WERI-Rb-1 (cell line): ENCODE results near the gene MYH15.

Source experiments
- DNase-seq: peaks from one replicate; pipeline ENCODE4 v3.0.0-alpha.2; 2020
- H3K27ac ChIP-seq: fragments of 250-450 bp; sonication (Bioruptor Pico); 2 replicates; pipeline ENCODE4 v1.5.1; 2020; ENCODE audit warnings: mild to moderate bottlenecking, moderate library complexity
- H3K27me3 ChIP-seq: fragments of 250-450 bp; sonication (Bioruptor Pico); 2 replicates; pipeline ENCODE4 v1.5.1; 2021; ENCODE audit warnings: mild to moderate bottlenecking, low read depth, moderate library complexity; ENCODE audit not compliant: insufficient read depth, severe bottlenecking
- H3K36me3 ChIP-seq: fragments of 250-450 bp; sonication (Bioruptor Pico); 2 replicates; pipeline ENCODE4 v1.5.1; 2020; ENCODE audit warnings: mild to moderate bottlenecking, moderate library complexity
- H3K4me3 ChIP-seq: 2 replicates; pipeline ENCODE4 v1.5.1; 2011; ENCODE audit warnings: low read depth, mild to moderate bottlenecking, control low read depth, low read length
- H3K9me3 ChIP-seq: fragments of 250-450 bp; sonication (Bioruptor Pico); 2 replicates; pipeline ENCODE4 v1.5.1; 2021; ENCODE audit warnings: mild to moderate bottlenecking, moderate library complexity; ENCODE audit not compliant: severe bottlenecking
- TF ChIP-seq, protein P1 (sequence below): IDR thresholded peaks from 2 replicates; pipeline ENCODE4 v1.5.1; 2011; ENCODE audit warnings: low read depth, mild to moderate bottlenecking, control low read depth, inconsistent platforms, low read length

Gene MYH15

DNA sequence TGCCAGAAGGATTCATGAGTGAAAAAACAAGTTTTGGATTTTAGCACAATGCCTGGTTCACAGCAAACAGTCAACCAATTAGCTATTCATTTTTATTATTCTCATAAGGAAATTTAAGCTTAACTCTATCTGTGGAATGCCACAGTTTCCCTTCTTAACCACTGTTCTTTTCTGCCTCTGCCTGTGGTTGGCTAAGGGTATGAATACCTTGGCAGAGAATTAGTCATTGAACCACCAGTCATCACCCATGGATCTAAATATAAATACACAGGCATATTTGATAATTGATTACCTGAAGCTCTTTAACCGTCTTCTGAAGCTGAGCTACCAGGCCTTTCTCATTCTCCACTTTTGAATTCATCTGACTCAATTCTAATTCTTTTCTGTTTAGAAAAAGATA, 79.9 kb downstream of the MYH15 start:
- Histone ChIP-seq H3K9me3 (peaks cover 4% of the 10 kb centered on the region), H3K4me3 (no peak overlapping the region), H3K27ac (no peak overlapping the region), H3K27me3 (no peaks in the 10 kb centered on the region), H3K36me3 (no peaks in the 10 kb centered on the region)
- DNase-seq, result no peak
- TF ChIP-seq, protein P1, sequence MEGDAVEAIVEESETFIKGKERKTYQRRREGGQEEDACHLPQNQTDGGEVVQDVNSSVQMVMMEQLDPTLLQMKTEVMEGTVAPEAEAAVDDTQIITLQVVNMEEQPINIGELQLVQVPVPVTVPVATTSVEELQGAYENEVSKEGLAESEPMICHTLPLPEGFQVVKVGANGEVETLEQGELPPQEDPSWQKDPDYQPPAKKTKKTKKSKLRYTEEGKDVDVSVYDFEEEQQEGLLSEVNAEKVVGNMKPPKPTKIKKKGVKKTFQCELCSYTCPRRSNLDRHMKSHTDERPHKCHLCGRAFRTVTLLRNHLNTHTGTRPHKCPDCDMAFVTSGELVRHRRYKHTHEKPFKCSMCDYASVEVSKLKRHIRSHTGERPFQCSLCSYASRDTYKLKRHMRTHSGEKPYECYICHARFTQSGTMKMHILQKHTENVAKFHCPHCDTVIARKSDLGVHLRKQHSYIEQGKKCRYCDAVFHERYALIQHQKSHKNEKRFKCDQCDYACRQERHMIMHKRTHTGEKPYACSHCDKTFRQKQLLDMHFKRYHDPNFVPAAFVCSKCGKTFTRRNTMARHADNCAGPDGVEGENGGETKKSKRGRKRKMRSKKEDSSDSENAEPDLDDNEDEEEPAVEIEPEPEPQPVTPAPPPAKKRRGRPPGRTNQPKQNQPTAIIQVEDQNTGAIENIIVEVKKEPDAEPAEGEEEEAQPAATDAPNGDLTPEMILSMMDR, result no peak

DNA sequence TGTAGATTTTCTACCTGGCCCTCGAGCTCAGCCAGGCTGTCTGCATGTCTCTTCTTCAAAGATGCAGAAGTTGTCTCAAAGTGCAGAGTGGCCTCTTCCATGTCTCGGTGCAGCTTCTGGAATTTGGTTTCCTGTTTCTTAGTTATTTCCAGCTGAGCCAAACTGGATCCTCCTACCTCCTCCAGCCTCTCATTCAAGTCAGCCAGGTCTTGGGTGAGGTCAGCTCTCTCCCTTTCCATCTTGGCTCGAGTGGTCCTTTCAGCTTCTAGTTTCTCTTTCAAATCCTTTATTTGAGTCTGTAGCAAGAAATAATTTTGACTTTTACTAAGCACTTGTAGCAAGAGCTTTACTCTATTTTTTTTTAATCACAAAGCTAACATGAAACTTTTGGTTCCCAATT, 81.8 kb downstream of the MYH15 start:
- no peak for DNase-seq
- Histone ChIP-seq H3K27me3 (no peaks in the 10 kb centered on the region), H3K27ac (no peak overlapping the region), H3K4me3 (no peak overlapping the region), H3K36me3 (no peaks in the 10 kb centered on the region), H3K9me3 (peaks cover 4% of the 10 kb centered on the region)
- TF ChIP-seq, protein P1, result no peak

DNA sequence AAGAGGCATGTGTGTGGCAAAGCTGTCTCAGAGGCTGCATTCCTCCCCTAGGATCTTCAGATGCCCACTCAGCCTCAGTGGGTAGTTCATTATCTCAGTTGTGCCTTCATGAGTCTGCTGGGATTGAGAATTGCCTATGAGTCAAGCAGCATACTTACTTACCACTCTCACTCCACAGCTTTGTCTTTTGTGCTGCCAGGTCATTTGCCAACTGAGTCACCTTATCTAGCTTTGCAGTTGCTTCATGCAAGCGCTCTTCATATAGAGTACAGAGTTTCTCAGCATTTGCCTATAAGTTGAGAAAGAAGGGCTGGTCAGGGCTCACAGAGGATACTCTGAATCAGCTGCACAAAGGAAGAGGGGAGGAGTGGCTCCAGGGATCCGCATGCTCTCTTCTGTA, 89.5 kb downstream of the MYH15 start:
- DNase-seq, result no peak
- H3K27me3 ChIP-seq, result no peaks in the 10 kb centered on the region
- no peak overlapping the region for H3K27ac ChIP-seq
- TF ChIP-seq, protein P1, result no peak
- H3K4me3 ChIP-seq, result no peak overlapping the region
- H3K9me3 ChIP-seq, result no peaks in the 10 kb centered on the region
- no peaks in the 10 kb centered on the region for H3K36me3 ChIP-seq

DNA sequence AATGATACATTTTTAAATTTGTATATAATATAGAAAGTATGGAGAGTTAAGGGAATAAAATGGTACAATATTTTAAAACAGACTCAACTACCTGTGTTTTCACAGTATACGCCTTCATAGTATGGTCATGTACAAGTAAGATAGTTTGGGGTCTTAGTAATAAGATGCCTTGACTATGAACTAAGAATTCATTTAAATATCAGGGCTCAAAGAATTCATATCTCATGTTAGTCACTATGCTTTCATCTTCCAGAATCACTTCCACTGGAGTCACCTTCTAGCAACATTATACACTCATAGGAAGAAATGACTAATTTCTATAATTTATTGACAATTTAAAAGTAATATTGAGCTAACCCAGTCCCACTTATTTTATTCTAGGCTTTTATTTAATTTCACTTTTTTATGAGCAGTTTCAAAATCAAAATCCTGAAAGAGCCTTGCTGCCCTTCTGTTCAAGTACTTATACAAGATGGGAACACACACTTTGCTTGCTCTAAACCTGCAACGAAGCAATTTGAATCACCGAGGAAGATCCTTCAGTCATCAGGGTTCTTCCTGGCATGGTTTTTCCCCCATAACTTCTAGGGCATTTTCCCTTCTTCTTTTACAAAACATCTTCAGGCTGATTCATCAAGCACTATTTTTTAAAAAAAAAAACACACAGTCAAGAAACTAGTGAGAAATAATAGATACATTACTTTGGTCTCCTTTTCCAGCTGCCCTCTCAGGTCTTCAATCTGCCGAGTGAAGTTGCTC, 94.1 kb downstream of the MYH15 start:
- H3K36me3 ChIP-seq, result no peaks in the 10 kb centered on the region
- H3K9me3 ChIP-seq, result no peaks in the 10 kb centered on the region
- no peaks in the 10 kb centered on the region for H3K27me3 ChIP-seq
- no peak for DNase-seq
- no peak overlapping the region for H3K4me3 ChIP-seq
- TF ChIP-seq, protein P1, result no peak
- no peak overlapping the region for H3K27ac ChIP-seq

- Histone ChIP-seq H3K36me3 (no peaks in the 10 kb centered on the region), H3K4me3 (no peak overlapping the region), H3K9me3 (no peaks in the 10 kb centered on the region), H3K27ac (no peak overlapping the region), H3K27me3 (no peaks in the 10 kb centered on the region)
- no peak for DNase-seq
- TF ChIP-seq, protein P1, result no peak
Measured at GRCh38 chr3:108415661-108416060, 94.7 kb downstream of the MYH15 start.

GRCh38 chr3:108414007-108414406, 96.4 kb downstream of the MYH15 start:
- H3K4me3 ChIP-seq, result no peak overlapping the region
- TF ChIP-seq, protein P1, result no peak
- no peak overlapping the region for H3K27ac ChIP-seq
- no peaks in the 10 kb centered on the region for H3K27me3 ChIP-seq
- no peaks in the 10 kb centered on the region for H3K9me3 ChIP-seq
- no peak for DNase-seq
- no peaks in the 10 kb centered on the region for H3K36me3 ChIP-seq
